GM06990 (cell line): ENCODE measurements around the gene AKR1C1.
"Not testable (repeated sequence)": the region's sequence is repeated elsewhere in the genome, so short reads cannot be mapped to it uniquely, and the experiment has no call there.

Source experiments
- DNase-seq: peaks from one replicate; pipeline ENCODE4 v3.0.0-alpha.2; 2011; ENCODE audit not compliant: insufficient read length; ENCODE audit errors: extremely low read depth
- H3K27me3 ChIP-seq: replicated peaks from 2 replicates; pipeline ENCODE4 v1.6.0; 2011; ENCODE audit warnings: low read length; ENCODE audit not compliant: control insufficient read depth, insufficient read depth
- H3K36me3 ChIP-seq: 2 replicates; pipeline ENCODE4 v1.5.1; 2011; ENCODE audit warnings: low read length; ENCODE audit not compliant: control insufficient read depth, insufficient read depth
- H3K4me3 ChIP-seq: replicated peaks from 2 replicates; pipeline ENCODE4 v1.5.1; 2011; ENCODE audit warnings: low read depth, mild to moderate bottlenecking, control low read depth, low read length
- TF ChIP-seq, protein P1 (sequence below): IDR thresholded peaks from 2 replicates; pipeline ENCODE4 v1.5.1; 2011; ENCODE audit warnings: low read length, control low read depth, mild to moderate bottlenecking, inconsistent platforms; ENCODE audit not compliant: insufficient read depth, poor library complexity, severe bottlenecking

AKR1C1 gene

DNA sequence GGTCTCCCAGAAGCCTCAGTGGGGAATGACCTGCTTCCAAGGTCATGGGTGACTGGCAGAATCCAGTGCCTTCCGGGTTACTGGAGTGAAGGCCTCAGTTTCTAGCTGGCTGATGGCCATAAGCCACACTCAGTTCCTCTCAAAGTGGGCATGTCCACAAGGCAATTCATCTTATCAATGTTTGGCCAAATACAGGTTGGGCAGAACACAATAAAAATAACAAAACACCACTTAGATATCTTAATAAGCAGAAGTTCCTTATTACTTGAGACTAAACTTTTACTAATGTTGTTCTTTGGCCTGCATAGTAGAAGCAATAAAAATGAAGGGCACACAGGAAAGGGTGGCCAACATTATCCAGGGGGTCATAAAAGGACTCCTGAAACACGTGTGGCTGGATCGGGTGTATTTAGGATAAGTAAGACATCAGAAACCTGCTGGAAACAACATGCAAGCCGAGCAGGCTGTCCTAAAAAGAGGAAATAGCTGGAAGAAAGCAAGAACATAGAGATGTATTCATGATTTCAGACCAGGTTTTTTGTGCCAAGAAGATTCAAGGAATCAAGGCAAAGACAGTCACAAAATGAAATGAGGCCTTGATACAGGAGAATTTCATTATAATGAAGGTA lies 60.1 kb downstream of the AKR1C1 start:
- Histone ChIP-seq H3K4me3 (no peak overlapping the region), H3K36me3 (no peaks in the 10 kb centered on the region), H3K27me3 (no peaks in the 10 kb centered on the region)
- DNase-seq, result no peak
- TF ChIP-seq, protein P1, sequence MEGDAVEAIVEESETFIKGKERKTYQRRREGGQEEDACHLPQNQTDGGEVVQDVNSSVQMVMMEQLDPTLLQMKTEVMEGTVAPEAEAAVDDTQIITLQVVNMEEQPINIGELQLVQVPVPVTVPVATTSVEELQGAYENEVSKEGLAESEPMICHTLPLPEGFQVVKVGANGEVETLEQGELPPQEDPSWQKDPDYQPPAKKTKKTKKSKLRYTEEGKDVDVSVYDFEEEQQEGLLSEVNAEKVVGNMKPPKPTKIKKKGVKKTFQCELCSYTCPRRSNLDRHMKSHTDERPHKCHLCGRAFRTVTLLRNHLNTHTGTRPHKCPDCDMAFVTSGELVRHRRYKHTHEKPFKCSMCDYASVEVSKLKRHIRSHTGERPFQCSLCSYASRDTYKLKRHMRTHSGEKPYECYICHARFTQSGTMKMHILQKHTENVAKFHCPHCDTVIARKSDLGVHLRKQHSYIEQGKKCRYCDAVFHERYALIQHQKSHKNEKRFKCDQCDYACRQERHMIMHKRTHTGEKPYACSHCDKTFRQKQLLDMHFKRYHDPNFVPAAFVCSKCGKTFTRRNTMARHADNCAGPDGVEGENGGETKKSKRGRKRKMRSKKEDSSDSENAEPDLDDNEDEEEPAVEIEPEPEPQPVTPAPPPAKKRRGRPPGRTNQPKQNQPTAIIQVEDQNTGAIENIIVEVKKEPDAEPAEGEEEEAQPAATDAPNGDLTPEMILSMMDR, result no peak

DNA sequence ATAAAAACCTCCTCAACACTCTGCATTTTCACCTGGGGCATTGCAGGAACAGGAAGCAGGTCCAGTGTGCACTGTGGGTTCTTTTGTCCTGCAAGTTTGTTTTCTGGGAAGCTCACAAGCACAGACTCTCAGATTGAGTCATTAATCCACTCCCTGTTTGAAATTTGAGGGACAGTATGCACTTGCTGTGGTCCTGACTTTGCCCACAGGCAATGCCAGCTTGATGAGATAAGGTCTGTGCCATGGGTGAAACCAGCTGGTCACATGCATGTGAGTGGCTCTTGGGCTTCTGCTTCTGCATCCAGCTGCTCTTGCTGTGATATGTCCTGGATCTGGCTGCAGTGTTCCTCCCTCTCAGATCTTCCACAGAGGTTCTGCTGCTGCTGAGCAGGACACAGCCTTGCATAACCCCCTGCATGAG lies 62.3 kb downstream of the AKR1C1 start:
- not testable (repeated sequence) for H3K36me3 ChIP-seq, H3K4me3 ChIP-seq, H3K27me3 ChIP-seq, DNase-seq

DNA sequence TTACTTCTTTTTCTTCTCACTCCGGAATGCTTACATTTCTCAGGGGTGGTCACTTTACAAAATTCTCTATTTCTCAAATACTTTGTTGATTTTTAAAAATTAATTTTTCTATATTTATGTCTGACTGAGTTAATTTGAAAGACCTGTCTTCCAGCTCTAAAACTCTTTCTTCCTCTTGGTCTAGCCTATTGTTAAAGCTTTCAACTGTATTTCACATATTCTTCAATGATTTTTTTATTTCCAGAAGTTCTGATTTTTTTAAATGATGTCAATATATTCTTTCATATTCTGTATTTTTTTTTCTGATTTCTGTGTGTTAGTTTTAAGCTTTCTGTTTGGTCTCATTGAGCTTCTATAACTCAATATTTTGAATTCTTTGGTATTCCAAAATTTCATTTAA lies 67.8 kb downstream of the AKR1C1 start:
- Histone ChIP-seq H3K27me3 (no peaks in the 10 kb centered on the region), H3K4me3 (no peak overlapping the region), H3K36me3 (no peaks in the 10 kb centered on the region)
- no peak for DNase-seq
- TF ChIP-seq, protein P1, result no peak

DNA sequence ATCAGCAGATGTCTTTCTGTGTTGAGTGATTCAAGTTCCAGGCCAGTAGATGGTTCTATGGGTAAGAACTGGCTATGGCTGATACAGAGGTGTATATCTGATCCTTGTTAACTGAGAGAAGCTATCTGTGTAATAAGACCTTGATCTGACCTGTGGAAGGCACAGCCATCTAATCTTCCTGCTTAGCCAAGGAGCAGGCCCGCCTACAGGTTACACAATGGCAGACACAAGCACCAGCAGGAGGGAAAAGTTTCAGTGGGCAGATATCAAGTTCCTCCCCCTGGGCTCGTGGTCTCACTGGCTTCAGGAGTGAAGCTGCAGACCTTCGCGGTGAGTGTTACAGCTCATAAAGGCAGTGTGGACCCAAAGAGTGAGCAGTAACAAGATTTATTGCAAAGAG lies 68.4 kb downstream of the AKR1C1 start:
- not testable (repeated sequence) for DNase-seq, H3K27me3 ChIP-seq, H3K36me3 ChIP-seq, H3K4me3 ChIP-seq

DNA sequence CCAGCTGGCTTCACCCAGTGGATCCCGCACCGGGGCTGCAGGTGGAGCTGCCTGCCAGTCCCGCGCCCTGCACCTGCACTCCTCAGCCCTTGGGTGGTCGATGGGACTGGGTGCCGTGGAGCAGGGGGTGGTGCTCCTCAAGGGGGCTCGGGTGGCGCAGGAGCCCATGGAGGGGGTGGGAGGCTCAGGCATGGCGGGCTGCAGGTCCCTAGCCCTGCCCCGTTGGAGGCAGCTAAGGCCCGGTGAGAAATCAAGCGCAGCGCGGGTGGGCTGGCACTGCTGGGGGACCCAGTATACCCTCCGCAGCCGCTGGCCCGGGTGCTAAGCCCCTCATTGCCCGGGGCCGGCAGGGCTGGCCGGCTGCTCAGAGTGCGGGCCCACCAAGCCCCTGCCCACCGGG lies 69.2 kb downstream of the AKR1C1 start:
- H3K27me3 ChIP-seq, DNase-seq, H3K36me3 ChIP-seq, H3K4me3 ChIP-seq: not testable (repeated sequence)
